ENCODE data around the gene IGSF8. TPM values are rescaled to one million over a fixed set of nuclear protein-coding genes. Genes with fewer than 3 reads are reported as not detected.

Gene IGSF8, protein sequence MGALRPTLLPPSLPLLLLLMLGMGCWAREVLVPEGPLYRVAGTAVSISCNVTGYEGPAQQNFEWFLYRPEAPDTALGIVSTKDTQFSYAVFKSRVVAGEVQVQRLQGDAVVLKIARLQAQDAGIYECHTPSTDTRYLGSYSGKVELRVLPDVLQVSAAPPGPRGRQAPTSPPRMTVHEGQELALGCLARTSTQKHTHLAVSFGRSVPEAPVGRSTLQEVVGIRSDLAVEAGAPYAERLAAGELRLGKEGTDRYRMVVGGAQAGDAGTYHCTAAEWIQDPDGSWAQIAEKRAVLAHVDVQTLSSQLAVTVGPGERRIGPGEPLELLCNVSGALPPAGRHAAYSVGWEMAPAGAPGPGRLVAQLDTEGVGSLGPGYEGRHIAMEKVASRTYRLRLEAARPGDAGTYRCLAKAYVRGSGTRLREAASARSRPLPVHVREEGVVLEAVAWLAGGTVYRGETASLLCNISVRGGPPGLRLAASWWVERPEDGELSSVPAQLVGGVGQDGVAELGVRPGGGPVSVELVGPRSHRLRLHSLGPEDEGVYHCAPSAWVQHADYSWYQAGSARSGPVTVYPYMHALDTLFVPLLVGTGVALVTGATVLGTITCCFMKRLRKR
- 6.4 and 17.5 TPM in 2 replicates for polyA plus RNA-seq

GRCh38 chr1:160097911-160098851 is at the start of gene IGSF8:
Gene IGSF8 (minus strand): TSS chr1:160098619. CDS start chr1:160098472, 147 bp downstream.

DNA sequence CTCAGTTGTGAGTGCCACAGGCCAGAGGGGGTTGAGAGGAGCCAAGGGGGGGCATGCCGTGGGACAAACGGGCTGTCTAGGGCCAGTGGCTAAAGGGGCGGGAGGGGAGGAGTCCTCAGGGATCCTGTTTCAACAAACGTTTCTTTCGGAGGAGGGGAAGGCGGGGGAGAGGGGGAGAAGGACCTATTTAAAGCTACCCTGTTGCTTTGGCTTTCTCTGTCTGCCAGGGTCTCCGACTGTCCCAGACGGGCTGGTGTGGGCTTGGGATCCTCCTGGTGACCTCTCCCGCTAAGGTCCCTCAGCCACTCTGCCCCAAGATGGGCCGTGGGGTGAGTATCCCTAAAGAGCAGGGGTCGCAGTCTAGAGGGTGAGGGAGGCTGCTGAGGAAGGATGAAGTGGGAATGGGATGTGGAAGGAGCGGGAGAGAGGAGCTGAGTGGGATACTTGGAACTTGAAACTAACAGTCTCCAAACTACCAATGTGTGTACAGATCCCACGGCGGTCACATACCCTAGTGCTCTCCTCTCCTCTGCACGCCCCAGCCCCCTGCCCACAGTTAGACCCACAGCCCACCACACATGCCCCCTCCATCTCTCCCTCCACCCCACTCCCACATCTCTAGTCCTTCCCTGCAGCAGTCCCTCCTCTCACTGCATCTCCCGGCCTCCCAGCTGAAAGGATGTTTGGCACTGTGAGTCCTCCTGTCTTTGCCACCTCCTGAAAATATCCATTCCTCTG is 17.3 kb upstream of the IGSF8 start, which contains the start of gene ATP1A2:
Gene ATP1A2 (plus strand): TSS at position 215 of the 738 bp plus-strand sequence. CDS start 103 bp downstream, at position 318.

DNA sequence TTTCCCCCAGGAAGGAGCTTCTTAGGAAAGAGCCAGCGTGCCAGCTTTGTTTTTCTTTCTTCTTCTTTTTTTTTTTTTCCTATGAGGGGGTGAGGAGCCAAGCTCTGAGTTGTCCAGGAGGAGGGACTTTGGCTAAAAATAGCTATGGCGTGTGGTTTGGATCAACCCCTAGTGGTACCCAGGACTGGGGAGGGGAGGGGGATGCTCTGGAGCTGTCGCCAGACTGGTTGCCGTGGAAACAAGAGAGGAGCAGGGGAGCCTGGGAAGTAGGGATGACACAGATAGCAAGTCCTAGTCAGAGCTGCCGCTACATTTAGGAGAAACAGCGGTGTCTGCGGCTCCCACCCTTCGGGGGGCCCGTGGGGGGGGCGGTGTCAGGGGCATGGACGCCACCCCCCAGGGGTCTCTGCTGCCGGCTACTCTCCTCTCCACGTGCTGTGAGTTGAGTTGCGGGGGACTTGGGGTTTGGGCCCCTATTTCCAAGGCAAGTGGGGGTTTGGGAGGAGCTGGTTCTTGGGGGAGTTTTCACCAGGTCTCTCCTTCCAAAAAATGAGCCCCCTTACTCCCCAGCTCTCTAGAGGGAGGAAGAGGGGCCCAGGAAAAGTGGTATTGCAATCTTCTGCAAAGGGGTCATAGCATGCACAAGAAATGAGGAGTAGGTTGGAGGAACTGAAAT is 17.0 kb downstream of the IGSF8 start, which contains the start of gene KCNJ9:
Gene KCNJ9 (plus strand): TSS at position 278 of the 676 bp plus-strand sequence. CDS start 2,493 bp downstream, outside the sequence.

GRCh38 chr1:160069460-160070231 is 28.8 kb downstream of the IGSF8 start, which contains the start of gene KCNJ10:
Gene KCNJ10 (minus strand): TSS chr1:160070160. CDS start chr1:160042532, 27,628 bp downstream.

Other genes starting within 250 kb of the IGSF8 start
- gene VSIG8, start 236.0 kb downstream of the IGSF8 start, polyA plus RNA-seq, result not detected in 2 replicates
- 1.2 and 2.1 TPM in 2 replicates for gene CFAP45, start 198.5 kb downstream of the IGSF8 start, polyA plus RNA-seq
- gene TAGLN2, start 173.1 kb downstream of the IGSF8 start, polyA plus RNA-seq, result 0.36 and 3.3 TPM in 2 replicates
- gene IGSF9, start 153.0 kb downstream of the IGSF8 start, polyA plus RNA-seq, result not detected in 2 replicates
- not detected in 2 replicates for gene SLAMF9, start 144.4 kb downstream of the IGSF8 start, polyA plus RNA-seq
- gene PIGM, start 66.6 kb downstream of the IGSF8 start, polyA plus RNA-seq, result 8.0 and 10.7 TPM in 2 replicates
- gene KCNJ10, start 28.5 kb downstream of the IGSF8 start, polyA plus RNA-seq, result 17.9 and 18.7 TPM in 2 replicates
- 12.2 and 16.6 TPM in 2 replicates for gene KCNJ9, start 17.1 kb downstream of the IGSF8 start, polyA plus RNA-seq
- 60.5 and 65.4 TPM in 2 replicates for gene ATP1A2, start 17.1 kb upstream of the IGSF8 start, polyA plus RNA-seq
- gene ATP1A4, start 53.0 kb upstream of the IGSF8 start, polyA plus RNA-seq, result not detected in 2 replicates
- gene CASQ1, start 92.0 kb upstream of the IGSF8 start, polyA plus RNA-seq, result 3.3 and 18.4 TPM in 2 replicates
- 95.5 and 102 TPM in 2 replicates for gene PEA15, start 106.8 kb upstream of the IGSF8 start, polyA plus RNA-seq
- gene DCAF8, start 163.9 kb upstream of the IGSF8 start, polyA plus RNA-seq, result 39.7 and 44.8 TPM in 2 replicates
- 19.3 and 21.9 TPM in 2 replicates for gene PEX19, start 186.5 kb upstream of the IGSF8 start, polyA plus RNA-seq
- 54.6 and 87.0 TPM in 2 replicates for gene COPA, start 244.6 kb upstream of the IGSF8 start, polyA plus RNA-seq
- 45.3 and 55.4 TPM in 2 replicates for gene NCSTN, start 244.8 kb upstream of the IGSF8 start, polyA plus RNA-seq

Data from Purkinje cell (primary cell).